Fibroblast of the conjunctiva (primary cell): ENCODE data around the gene FHIT.

Source experiments
- DNase-seq: peaks from one replicate; pipeline ENCODE4 v3.0.0-alpha.2; 2010; ENCODE audit warnings: low read depth

The FHIT gene

GRCh38 chr3:60325610-60326170 is 925.6 kb downstream of the FHIT start:
- no peak for DNase-seq

GRCh38 chr3:60323651-60324050 is 927.6 kb downstream of the FHIT start:
- no peak for DNase-seq

GRCh38 chr3:60323180-60323579 is 928.1 kb downstream of the FHIT start:
- DNase-seq: no peak

- no peak for DNase-seq
Measured at GRCh38 chr3:60322298-60322856, 928.9 kb downstream of the FHIT start.

GRCh38 chr3:60319179-60319858 is 931.9 kb downstream of the FHIT start:
- no peak for DNase-seq

GRCh38 chr3:60316121-60316797 is 935.0 kb downstream of the FHIT start:
- peak; percentile 84 for DNase-seq

- DNase-seq: no peak
Measured at GRCh38 chr3:60313951-60314461, 937.2 kb downstream of the FHIT start.

- DNase-seq: no peak
Measured at GRCh38 chr3:60313231-60313798, 937.9 kb downstream of the FHIT start.

GRCh38 chr3:60309539-60310268 is 941.5 kb downstream of the FHIT start:
- DNase-seq: no peak

GRCh38 chr3:60308808-60309207 is 942.4 kb downstream of the FHIT start:
- no peak for DNase-seq

GRCh38 chr3:60307562-60308199 is 943.6 kb downstream of the FHIT start:
- no peak for DNase-seq

GRCh38 chr3:60304112-60304511 is 947.1 kb downstream of the FHIT start:
- peak; percentile 96 for DNase-seq

GRCh38 chr3:60303160-60303559 is 948.1 kb downstream of the FHIT start:
- no peak for DNase-seq

GRCh38 chr3:60301142-60301541 is 950.1 kb downstream of the FHIT start:
- DNase-seq: peak; percentile 90

- DNase-seq: no peak
Measured at GRCh38 chr3:60298141-60298540, 953.1 kb downstream of the FHIT start.

- DNase-seq: peak; percentile 95
Measured at GRCh38 chr3:60294181-60294580, 957.1 kb downstream of the FHIT start.

GRCh38 chr3:60291115-60291514 is 960.1 kb downstream of the FHIT start:
- no peak for DNase-seq

- no peak for DNase-seq
Measured at GRCh38 chr3:60290122-60290492, 961.1 kb downstream of the FHIT start.

- DNase-seq: no peak
Measured at GRCh38 chr3:60289341-60290121, 961.7 kb downstream of the FHIT start.

GRCh38 chr3:60282866-60283265 is 968.4 kb downstream of the FHIT start:
- DNase-seq: no peak

GRCh38 chr3:60281970-60282369 is 969.3 kb downstream of the FHIT start:
- DNase-seq: no peak
